HG03159 (cell line): ENCODE results near the gene ACSL4.
"Not testable (repeated sequence)": the region's sequence is repeated elsewhere in the genome, so short reads cannot be mapped to it uniquely, and the experiment has no call there.

ENCODE experiments used
- ATAC-seq: cut with Tn5 transposase; IDR thresholded peaks from one replicate; pipeline ENCODE4 v1.9.1; 2021; ENCODE audit warnings: mild to moderate bottlenecking, moderate library complexity; ENCODE audit not compliant: unreplicated experiment

The ACSL4 gene

DNA sequence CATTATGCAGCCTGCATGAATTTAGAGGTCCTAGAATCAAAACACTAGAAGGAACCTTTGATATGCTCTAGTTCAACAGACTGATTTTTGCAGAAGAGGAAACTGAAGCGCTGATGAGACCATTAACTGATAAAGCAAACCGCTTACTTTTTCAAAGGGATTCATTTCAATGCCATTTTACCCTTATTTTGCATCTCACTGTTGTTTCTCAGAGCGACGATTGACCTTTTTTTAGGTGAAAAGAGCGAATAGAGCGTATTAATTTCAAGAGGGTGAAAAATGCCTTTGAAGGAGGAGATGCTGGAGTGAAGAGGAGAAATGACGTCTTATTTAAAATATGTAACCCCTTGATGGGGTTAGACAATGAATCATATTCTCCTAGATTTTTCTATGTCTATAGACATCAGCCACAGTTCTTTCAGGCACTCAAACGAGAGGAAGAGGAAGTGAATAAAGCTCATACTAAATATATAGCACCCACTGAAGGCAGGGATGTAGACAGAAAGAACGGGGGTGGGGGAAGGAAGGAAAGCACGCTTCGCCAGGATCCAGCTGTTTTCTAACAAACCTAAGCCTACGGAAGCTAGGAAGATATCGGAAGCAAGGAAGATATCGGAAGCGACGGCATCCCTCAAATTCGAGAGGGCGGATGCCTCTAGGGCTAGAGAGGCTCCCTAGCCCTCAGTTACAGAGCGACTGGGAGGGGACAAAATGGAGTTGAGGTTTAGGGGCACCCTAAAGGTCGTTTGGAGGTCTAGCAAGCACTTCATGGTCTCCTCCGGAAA, 848 bp downstream of the ACSL4 start:
- ATAC-seq = peak; percentile 34

DNA sequence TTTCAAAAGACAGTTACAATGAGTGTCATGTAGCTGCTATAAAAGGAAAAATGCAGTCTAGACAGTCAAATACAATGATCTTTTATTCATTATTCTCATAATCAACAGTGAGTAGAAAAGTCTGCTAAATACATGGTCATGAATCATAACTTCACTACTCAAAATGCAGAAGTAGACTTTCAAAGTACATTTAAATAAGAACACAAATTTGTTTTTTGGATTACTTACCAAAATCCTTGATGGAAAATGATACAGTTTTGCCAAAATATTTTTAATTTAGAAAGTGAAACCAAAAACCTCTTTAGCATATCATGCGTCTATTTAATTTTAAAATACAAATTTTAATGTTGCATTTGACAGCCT, 4.9 kb downstream of the ACSL4 start:
- no peak for ATAC-seq

DNA sequence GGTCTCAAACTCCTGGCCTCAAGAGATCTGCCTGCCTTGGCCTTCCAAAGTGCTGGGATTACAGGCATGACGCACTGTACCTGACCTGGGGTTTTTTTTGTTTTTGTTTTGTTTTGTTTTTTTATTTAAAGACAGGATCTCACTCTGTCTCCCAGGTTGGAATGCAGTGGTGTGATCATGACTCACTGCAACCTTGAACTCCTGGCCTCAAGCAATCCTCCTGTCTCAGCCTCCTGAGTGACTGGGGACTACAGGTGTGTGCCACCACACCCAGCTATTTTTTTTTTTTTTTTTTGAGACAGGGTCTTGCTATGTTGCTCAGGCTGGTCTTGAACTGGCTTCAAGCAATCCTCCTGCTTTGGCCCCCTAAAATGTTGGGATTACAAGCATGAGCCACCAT, 8.1 kb downstream of the ACSL4 start:
- ATAC-seq = not testable (repeated sequence)

DNA sequence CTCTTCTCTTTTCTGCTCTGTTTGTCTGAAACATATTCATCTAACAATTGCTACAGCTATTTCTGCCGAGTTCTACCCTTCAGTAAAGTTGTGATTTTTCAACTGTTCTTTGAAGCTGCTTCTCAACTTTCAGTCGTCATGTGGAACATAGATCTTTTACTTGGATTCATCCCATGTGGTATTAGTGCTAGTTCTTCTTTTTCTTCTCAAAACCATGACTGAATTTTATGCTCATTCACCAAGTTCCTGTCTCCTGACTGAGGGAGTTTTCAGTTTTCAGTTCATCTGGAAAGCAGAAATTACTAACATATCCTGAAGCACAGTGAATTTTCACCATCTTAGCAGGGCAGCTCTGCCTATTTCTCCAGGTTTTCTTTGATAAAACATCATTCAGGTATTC, 12.1 kb downstream of the ACSL4 start:
- no peak for ATAC-seq

DNA sequence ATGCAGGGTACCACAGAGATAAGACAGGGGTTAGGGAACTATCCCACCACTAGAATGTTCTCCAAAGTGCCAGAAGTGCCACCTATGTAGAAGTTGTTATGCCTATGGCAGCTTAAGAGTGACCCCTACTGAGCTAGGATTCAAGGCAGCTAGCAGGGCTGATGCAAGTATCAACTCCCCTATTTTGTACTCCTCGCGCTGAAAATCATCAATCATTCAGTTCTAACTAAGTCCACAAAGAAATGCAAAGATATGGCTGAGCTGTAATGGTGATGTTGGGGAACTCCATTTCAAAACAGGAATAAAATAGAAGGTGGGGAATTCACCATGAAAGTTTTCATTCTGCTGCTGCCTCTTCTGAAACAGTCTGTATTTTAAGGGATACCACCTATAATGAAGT, 13.8 kb downstream of the ACSL4 start:
- ATAC-seq = no peak

DNA sequence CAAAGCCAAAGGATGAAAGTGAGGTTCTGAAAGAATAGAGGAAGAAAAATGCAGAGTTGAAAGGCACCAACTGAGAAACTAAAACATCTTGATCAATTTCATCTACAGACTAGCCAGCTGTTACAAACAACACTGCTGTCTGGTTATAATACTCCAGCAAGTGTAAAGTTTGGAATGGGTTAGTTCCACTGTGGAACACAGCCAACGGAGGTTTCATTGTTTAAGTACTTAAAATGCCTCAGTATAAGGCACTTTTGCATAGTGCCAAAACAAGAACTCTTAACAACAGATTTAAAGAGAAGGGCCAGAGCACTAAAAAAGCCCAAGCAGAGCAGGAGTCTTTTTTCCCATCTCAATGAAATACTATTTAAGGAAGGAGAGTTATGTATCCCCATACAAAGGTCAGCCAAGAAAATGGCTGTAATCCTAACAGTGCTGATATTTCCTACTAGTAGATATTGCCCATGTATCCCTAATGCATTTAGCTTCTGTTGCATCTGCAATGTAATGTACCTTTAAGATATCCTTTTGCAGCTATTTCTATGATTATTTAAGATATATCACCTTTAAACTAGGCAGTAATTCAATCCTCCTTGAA, 16.5 kb downstream of the ACSL4 start:
- no peak for ATAC-seq

DNA sequence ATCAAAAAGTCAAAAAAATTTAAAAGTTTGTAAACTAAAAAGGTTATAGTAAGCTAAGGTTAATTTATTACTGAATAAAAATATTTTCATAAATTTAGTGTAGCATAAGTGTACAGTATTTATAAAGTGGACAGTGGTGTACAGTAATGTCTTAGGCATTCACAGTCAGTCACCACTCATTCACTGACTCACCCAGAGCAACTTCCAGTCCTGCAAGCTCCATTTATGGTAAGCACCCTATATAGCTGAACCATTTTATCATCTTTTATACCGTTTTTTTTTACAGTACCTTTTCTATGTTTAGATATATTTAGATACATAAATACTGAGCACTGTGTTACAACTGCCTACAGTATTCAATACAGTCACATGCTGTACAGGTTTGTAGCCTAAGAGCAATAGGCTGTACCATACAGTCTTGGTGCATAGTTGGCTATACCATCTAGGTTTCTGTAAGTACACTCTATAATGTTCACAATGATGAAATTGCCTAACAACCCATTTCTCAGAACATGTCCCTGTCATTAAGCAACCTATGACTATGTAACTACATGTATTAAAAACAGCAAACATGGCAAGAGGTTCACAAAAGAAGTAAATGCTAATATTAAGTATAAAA, 18.6 kb downstream of the ACSL4 start:
- ATAC-seq = no peak

DNA sequence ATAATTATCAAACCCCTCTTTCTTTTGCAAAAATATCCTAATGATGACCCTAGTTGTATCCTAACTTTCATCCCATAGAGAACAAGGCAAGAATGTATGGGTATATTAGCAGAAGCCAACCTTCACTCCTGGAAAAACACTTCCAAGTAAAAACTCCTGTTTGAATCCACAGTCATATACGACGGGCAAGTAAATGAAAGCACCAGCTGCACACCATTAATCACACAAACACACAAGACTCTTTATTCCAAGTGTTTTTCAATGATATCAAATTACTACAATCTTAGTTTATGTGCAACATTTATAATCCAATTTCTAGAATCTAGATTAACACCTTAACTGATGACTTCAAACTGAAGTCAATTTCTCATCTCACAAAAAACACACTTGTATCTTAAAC, 22.9 kb downstream of the ACSL4 start:
- ATAC-seq = no peak

DNA sequence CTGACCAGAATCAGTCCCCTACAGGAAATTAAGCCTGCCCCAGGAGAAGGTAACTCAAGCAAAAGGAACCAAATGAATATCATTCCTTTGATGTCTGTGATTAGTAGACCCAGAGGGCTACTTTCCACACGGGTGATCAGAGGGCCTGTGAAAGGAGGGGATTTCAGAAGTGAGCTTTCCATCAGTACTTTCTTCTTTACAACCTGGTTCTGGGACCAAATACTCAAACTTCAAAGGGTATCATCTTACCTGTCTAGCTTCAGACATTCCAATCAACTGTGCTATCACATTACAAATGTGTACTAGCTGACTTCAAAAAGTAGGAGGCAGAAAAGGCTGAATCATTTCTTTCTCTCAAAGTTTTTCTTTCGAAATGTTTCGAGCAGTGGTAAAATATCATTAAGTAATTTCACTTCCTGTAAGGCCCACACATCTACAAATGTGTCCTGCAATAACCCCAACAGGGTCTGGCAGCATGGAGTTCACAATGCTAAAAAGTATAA, 23.9 kb downstream of the ACSL4 start:
- peak; percentile 68 for ATAC-seq

DNA sequence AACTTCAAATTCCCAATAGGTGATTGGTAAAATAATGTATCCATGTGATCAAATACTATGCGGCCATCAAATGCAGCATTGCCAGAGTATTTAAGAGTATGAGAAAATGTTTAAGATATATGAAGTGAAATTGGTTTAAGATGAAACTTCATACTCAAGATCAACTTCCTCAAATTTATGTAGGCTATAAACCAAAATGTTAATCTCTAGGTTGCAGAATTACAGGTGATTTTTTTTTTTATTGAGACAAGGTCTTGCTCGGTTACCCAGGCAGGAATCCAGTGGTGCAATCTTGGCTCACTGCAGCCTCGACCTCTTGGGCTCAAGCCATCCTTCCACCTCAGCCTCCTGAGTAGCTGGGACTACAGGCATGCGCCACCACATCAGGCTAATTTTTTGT, 25.3 kb downstream of the ACSL4 start:
- no peak for ATAC-seq

DNA sequence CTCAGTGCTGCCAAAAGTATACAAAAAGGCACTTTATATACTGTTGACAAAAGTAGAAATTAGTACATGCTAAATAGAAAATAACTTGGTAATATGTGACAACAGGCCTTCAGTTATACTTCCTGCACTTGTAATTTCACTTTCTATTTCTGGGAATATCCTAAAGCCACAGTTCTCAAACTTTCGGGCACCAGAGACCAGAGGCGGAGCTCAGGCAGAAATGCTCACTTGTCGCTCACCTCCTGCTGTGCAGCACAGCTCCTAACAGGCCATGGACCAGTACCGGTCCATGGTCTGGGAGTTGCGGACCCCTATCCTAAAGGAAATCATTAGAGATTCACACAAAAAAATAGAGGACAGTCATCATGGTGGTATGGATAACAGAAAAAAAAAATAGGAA, 25.7 kb downstream of the ACSL4 start:
- no peak for ATAC-seq

DNA sequence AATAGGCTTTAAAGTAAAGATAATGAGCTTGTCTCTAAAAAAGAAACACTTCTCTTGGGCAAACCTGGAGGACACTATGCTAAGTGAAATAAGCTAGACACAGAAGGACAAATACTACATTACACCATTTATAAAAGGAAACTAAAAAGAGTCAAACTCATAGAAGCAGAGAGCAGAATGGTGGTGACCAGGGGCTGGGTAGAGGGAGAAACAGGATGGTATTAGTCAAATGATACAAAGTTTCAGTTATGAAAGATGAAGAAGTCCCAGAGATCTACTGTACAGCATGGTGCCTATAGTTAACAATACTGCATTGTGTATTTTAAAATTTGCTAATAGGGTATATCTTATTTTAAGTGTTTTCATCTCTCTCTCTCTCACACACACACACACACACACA, 28.5 kb downstream of the ACSL4 start:
- ATAC-seq = peak; percentile 70

DNA sequence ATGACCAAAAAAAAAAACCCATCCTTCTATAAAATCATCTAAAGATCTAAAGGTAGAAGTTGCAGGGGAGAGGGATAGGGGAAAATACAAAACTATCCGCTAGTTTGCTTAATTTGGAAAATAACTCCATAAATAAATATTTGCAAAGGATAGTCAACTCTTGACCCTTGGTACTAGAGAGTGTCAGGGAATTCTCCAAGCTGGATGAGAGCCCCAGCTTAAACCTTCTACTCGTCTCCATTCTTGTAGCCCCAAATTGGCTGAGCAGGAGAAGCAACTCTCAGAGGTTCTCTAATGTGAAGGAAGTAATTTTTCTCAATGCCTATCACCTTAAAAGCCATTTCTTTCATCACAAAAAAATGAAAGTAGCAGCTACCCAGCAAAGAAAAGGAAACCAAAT, 35.2 kb downstream of the ACSL4 start:
- ATAC-seq = no peak

DNA sequence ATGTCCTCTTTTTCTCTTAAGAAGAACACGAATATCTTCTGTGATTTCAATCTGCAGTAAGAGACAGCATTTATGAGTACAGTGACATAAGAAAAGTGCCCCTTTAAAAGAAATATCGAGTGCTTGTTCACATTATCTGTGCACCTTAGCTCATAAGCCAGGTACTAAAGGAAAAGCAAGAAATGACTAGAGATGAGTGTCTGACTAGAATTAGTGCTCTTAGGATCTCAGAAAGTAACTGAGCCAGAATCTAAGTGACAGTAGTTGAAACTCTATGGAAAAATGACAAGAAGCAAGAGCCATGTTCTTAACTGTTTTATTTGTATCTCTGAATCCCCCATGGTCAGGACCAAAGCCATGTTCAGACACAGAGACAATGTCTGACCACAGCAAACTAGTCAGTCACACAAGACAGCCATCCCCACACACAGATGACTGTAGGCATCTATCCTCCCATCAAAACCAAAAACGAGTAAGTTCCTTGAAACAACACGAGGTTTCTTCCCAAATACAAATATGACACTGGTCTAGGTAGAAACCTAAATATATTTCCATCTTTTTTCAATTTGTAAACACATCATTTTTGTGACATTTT, 36.8 kb downstream of the ACSL4 start:
- ATAC-seq = no peak

DNA sequence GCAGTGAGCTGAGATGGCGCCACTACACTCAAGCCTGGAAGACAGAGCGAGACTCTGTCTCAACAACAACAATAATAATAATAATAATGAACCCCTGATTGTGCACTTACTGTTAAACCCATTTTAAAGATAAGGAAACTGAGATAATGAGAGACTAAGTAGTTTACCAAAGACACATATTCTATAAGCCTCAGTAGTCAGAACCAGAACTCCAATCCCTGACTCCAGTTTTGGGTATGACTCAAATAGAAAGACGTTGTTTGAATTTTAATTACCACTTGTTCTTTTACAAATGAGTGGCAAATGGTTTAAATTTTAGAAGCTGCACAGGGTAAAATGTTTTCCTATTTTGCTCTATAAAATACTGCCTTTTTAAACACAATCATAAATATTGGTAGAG, 37.4 kb downstream of the ACSL4 start:
- ATAC-seq = no peak

DNA sequence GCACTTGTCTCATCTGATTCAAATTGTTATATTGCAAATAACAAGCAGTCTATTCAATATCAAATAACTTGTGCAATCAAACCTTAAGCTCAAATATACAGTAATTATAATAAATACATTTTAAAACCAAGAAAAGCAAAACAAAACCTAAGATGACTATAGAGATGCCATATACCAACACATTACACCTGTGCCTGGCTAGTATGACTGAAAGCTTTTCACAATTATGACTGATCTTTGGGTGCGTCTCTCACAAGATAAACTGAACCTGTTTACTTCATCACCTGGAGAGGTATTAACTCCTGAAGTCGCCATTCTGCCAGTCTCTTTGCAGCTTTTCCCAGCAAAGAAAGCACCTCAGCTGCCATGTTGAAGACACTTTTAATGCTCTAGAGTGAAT, 41.3 kb downstream of the ACSL4 start:
- ATAC-seq = no peak

DNA sequence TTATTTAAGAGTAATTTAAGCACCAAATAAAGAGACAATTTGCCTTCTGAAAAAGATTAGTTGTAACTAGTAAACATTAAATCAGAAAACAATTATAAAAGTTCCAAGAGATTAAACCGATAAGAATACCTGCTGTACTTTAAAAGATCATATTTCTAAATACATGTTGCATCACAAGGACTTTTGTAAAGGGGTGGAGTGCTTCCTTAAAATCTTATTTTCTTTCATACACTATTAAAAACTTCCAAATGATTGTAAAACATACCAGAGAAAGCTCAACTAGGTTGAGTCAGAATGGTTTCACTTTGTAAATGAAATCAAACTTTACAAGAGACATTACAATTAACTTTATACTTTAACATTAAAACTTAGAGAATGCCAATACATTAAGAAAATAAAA, 41.8 kb downstream of the ACSL4 start:
- ATAC-seq = no peak

DNA sequence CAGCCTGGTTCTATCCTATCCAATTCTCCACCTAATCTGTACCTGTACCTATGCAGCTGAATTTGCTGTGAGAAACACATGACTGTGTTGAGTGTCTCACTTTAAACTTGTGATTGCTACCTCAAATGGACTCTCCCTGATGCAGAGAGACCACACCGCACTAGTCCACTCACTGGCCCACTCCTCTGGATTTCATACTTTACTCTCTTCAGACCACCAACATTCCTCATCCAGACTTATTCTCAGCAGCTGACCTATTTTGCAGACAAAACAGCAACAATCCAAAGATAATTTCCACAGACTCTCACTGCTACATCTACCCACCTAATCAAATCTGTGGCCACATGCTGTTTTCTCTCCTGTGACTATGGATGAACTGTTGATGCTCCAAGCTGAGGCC, 45.2 kb downstream of the ACSL4 start:
- no peak for ATAC-seq

DNA sequence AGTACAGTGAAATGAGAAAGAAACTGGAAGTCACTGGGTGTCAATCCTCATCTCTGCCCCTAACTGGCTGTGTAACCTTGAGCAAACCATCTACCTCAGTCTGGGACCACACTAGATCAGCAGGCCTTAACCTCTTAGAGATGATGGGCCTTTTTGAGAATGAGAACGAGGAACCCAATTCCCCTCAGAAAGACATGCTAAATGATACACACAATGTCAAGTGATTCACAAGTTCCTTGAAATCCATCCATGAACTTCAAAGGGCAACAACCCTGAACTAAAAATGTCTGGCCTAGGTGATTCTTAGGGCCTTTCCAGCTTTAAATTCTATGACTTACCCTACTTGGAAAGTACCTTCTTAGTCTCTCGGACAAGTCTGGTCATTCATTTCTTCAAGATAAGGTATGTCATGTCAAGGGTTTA, 47.4 kb downstream of the ACSL4 start:
- no peak for ATAC-seq

DNA sequence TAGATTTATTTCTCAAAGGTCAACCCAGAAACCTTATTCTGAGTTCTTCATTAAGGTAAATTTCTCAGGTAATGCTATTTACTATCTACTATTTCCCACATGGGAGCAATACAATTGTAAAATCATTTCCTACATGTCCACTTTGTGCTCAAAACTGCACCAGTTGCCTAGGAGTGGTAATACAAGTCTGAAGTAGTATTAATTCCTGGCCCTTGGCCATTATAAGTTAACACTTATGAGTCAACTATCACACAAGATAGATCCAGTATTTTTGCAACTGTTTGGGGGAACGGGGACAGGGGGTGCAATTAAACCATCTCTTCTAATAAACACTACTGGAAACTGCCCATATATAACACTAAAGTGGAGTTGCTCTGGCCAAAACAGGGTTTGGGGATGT, 48.9 kb downstream of the ACSL4 start:
- ATAC-seq = no peak

DNA sequence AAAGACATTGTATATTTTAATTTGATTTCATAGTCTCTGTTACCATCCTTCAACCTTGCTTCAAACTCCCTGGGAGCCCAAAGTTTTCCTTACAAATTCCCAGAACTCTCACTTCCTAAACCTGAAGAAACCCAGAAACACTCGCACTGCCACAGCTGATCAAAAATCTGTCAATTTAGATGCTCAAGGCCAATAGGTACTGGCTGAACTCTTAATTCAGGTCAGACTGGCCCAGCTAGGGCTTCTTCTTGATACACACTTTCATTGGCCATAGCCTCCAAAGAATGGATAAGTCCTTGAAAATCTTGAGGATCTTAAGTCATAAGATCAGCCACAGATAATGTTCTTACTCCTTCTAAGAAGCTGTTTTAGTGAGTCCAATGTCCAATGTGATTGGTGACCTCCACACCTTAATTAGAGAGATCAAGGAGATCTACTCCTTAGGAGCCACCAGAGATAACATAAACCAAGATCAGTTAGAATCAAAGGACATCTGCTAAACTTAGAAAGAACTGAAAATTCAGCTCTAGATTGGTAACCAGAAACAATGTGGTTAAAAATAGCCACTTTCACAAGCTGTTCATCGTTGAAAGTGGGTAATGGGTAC, 51.5 kb downstream of the ACSL4 start:
- ATAC-seq = no peak
